ENCODE measurements around the gene C16orf46. TPM values are rescaled to one million over a fixed set of nuclear protein-coding genes. Genes with fewer than 3 reads are reported as not detected.

The C16orf46 gene
- total and polyA plus RNA-seq, 4 donors: 0.08 to 1.4 (median 0.45) TPM

DNA sequence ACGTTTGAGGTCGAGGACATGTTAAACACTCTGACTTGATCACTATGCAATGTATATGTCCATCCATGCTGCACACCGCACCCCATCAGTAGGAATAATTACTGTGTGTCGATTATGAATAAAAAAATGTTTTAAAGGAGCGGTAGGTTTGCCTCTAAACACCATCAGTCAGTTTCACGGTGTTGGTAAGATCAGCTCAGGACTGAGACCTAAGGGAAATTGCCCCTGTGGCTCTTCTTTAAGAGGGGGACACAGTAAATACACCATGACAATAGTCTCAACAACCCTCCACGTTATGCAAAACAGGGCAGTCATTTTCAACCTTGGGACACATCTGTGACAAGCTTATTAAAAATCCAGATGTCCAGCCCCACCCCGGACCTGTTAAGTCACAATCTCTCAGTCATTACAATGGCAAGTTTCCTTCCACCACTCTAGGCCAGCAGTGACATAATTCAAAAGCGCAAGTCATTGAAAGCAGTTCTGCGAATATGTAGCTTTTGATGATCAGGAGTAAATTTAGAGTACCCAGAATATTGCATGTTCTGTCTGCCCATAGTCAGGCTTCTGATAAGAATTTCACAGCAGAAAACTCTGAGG lies 40.2 kb downstream of the C16orf46 start:
- DNase-seq (ENCODE audit: low spot score): no peak
- Histone ChIP-seq H3K27me3 (ENCODE audit: control insufficient read depth in 4 of 4, insufficient read depth in 4 of 4, low read length in 3 of 4) (no peaks in the 10 kb centered on the region), H3K4me3 (ENCODE audit: low read depth in 1 of 3, low read length in 3 of 3) (peak overlapping the region; percentile 67 to 91 (median 80)), H3K9me3 (ENCODE audit: control insufficient read depth in 4 of 4, low read length in 3 of 4) (no peaks in the 10 kb centered on the region), H3K36me3 (ENCODE audit: control insufficient read depth in 4 of 4, insufficient read depth in 3 of 4, low read depth in 1 of 4, low read length in 3 of 4) (peaks cover 4 to 11% (median 6%) of the 10 kb centered on the region in 4 donors), H3K4me1 (ENCODE audit: control insufficient read depth in 4 of 4, insufficient read depth in 4 of 4, low read length in 3 of 4) (peaks cover 8 to 17% (median 13%) of the 10 kb centered on the region in 4 donors), H3K9ac (ENCODE audit: low read depth in 1 of 2, low read length in 2 of 2) (peak overlapping the region; percentile 77 to 89), H3K27ac (ENCODE audit: low read depth in 1 of 2, low read length in 2 of 2) (peak overlapping the region in 1 of 2 donors; percentile 19)
- 36% methylated on average over 10 of the region's 10 CpGs for WGBS
- TF ChIP-seq, protein P1, sequence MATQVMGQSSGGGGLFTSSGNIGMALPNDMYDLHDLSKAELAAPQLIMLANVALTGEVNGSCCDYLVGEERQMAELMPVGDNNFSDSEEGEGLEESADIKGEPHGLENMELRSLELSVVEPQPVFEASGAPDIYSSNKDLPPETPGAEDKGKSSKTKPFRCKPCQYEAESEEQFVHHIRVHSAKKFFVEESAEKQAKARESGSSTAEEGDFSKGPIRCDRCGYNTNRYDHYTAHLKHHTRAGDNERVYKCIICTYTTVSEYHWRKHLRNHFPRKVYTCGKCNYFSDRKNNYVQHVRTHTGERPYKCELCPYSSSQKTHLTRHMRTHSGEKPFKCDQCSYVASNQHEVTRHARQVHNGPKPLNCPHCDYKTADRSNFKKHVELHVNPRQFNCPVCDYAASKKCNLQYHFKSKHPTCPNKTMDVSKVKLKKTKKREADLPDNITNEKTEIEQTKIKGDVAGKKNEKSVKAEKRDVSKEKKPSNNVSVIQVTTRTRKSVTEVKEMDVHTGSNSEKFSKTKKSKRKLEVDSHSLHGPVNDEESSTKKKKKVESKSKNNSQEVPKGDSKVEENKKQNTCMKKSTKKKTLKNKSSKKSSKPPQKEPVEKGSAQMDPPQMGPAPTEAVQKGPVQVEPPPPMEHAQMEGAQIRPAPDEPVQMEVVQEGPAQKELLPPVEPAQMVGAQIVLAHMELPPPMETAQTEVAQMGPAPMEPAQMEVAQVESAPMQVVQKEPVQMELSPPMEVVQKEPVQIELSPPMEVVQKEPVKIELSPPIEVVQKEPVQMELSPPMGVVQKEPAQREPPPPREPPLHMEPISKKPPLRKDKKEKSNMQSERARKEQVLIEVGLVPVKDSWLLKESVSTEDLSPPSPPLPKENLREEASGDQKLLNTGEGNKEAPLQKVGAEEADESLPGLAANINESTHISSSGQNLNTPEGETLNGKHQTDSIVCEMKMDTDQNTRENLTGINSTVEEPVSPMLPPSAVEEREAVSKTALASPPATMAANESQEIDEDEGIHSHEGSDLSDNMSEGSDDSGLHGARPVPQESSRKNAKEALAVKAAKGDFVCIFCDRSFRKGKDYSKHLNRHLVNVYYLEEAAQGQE (IDR thresholded peaks at IDR 0.05): no peak

DNA sequence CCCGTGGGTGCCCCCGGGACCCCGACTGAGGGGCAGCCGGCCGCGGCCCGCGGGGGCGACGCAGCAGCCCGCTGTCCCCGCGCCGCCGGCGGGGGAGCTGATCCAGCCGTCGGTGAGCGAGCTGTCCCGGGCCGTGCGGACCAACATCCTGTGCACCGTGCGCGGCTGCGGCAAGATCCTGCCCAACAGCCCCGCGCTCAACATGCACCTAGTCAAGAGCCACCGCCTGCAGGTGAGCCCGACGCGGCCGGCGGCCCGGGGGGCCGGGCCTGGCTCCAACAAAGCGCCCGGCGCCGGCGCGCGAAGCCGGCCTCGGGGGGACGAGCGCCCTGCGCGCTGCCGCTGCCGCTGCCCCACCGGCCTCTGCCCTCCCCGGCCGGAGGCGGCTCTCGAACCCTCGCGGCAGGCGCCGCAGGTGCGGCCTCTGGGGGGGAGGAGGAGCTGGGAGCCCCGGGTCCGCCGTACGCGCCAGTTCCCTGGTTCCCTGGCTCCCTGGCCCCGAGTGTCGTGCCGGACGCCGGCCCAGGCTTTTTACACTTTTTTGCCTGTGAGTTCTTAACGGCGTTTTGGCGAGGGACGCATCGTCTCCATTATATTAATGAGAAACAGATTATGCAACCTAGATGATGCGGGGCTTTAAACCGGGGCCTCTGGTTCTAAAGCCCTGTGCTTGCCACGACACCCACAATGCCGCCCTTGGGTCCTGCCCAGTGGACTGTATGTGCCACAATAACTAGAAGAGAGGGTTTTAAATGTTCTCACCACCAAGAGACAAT lies 40.9 kb downstream of the C16orf46 start:
- H3K9ac ChIP-seq (ENCODE audit: low read depth in 1 of 2, low read length in 2 of 2): peak overlapping the region; percentile 77 to 89
- H3K27ac ChIP-seq (ENCODE audit: low read depth in 1 of 2, low read length in 2 of 2): peak overlapping the region; percentile 19 to 25
- no peaks in the 10 kb centered on the region for H3K27me3 ChIP-seq (ENCODE audit: control insufficient read depth in 4 of 4, insufficient read depth in 4 of 4, low read length in 3 of 4)
- TF ChIP-seq, protein P2, sequence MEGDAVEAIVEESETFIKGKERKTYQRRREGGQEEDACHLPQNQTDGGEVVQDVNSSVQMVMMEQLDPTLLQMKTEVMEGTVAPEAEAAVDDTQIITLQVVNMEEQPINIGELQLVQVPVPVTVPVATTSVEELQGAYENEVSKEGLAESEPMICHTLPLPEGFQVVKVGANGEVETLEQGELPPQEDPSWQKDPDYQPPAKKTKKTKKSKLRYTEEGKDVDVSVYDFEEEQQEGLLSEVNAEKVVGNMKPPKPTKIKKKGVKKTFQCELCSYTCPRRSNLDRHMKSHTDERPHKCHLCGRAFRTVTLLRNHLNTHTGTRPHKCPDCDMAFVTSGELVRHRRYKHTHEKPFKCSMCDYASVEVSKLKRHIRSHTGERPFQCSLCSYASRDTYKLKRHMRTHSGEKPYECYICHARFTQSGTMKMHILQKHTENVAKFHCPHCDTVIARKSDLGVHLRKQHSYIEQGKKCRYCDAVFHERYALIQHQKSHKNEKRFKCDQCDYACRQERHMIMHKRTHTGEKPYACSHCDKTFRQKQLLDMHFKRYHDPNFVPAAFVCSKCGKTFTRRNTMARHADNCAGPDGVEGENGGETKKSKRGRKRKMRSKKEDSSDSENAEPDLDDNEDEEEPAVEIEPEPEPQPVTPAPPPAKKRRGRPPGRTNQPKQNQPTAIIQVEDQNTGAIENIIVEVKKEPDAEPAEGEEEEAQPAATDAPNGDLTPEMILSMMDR (IDR thresholded peaks at IDR 0.05; ENCODE audit: low read depth, low read length, missing input control): peak; percentile 7
- no peak for TF ChIP-seq YY1 (IDR thresholded peaks at IDR 0.05)
- H3K36me3 ChIP-seq (ENCODE audit: control insufficient read depth in 4 of 4, insufficient read depth in 3 of 4, low read depth in 1 of 4, low read length in 3 of 4): peaks cover 0 to 5% (median under 1%) of the 10 kb centered on the region in 4 donors
- DNase-seq (ENCODE audit: low spot score): peak; percentile 54
- H3K9me3 ChIP-seq (ENCODE audit: control insufficient read depth in 4 of 4, low read length in 3 of 4): no peaks in the 10 kb centered on the region
- peak overlapping the region; percentile 67 to 91 (median 80) for H3K4me3 ChIP-seq (ENCODE audit: low read depth in 1 of 3, low read length in 3 of 3)
- whole genome bisulfite sequencing: under 1% methylated on average over 80 of the region's 80 CpGs
- peaks cover 8 to 17% (median 13%) of the 10 kb centered on the region in 4 donors for H3K4me1 ChIP-seq (ENCODE audit: control insufficient read depth in 4 of 4, insufficient read depth in 4 of 4, low read length in 3 of 4)

DNA sequence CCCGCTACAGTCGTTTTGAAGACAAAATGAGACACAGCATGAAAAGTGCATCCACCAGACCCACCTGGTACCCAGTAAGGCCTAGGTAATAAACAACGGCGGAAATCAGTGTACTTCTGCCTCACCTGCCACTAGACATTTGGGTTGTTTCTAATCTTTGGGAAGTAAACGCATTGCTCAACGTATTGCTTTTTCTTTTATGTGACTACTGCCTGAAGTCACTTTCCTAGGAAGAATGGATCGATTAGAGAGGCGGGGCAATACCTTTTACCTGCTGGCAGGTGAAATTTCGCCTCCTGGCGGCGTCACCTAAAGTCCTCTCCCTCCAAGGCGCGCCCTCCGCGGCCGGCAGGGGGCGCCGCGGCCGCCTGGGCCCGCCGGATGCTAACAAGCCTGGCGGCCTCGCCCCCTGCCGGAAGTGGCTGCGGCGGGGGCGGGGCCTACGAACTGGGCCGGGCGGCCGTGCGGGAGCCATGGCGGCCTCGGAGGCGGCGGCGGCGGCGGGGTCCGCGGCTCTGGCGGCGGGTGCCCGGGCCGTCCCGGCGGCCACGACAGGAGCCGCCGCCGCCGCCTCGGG lies 41.6 kb downstream of the C16orf46 start, which contains the start of gene ATMIN:
ATMIN (plus strand) TSS at position 445 of the 577 bp plus-strand sequence; CDS start at position 474, 29 bp downstream.
- Histone ChIP-seq H3K9ac (ENCODE audit: low read depth in 1 of 2, low read length in 2 of 2) (peak within 1 kb of the TSS; percentile 77 to 89), H3K36me3 (ENCODE audit: control insufficient read depth in 4 of 4, insufficient read depth in 3 of 4, low read depth in 1 of 4, low read length in 3 of 4) (peaks cover 0 to 4% (median 0%) of the 10 kb centered on the region in 4 donors), H3K27me3 (ENCODE audit: control insufficient read depth in 4 of 4, insufficient read depth in 4 of 4, low read length in 3 of 4) (no peaks in the 10 kb centered on the region), H3K27ac (ENCODE audit: low read depth in 1 of 2, low read length in 2 of 2) (peak within 1 kb of the TSS; percentile 19 to 25), H3K4me1 (ENCODE audit: control insufficient read depth in 4 of 4, insufficient read depth in 4 of 4, low read length in 3 of 4) (peaks cover 8 to 17% (median 13%) of the 10 kb centered on the region in 4 donors), H3K9me3 (ENCODE audit: control insufficient read depth in 4 of 4, low read length in 3 of 4) (no peaks in the 10 kb centered on the region), H3K4me3 (ENCODE audit: low read depth in 1 of 3, low read length in 3 of 3) (peak within 1 kb of the TSS; percentile 67 to 91 (median 80))
- WGBS: 5% methylated on average over 54 of the region's 54 CpGs
- peak; percentile 90 for DNase-seq (ENCODE audit: low spot score)
- no peak for TF ChIP-seq JUND (IDR thresholded peaks at IDR 0.05)
- peak in 1 of 2 donors; percentile 73 for TF ChIP-seq GABPA (IDR thresholded peaks at IDR 0.05 in 1 of 2, conservative IDR thresholded peaks at IDR 0.05 in 1 of 2)
- TF ChIP-seq, protein P2 (IDR thresholded peaks at IDR 0.05; ENCODE audit: low read depth, low read length, missing input control): peak; percentile 100
- TF ChIP-seq TAF1 (conservative IDR thresholded peaks at IDR 0.05): no peak
- TF ChIP-seq RAD21 (IDR thresholded peaks at IDR 0.05): peak; percentile 77

All from liver (tissue), 9 donors.